Dermis microvascular lymphatic vessel endothelial cell (primary cell): ENCODE data around the gene AFF4. TPM values are rescaled to one million over a fixed set of nuclear protein-coding genes. Genes with fewer than 3 reads are reported as not detected.
A peak's percentile ranks its signal among the peaks of the same experiment; 100 is the strongest.
"Not testable (repeated sequence)": the region's sequence is repeated elsewhere in the genome, so short reads cannot be mapped to it uniquely, and the experiment has no call there.

Experiments
- DNase-seq, 2 donors: peaks; one replicate each; pipeline versions ENCODE4 v3.0.0 to v3.0.0-alpha.2; 2010; ENCODE audit warnings: low read depth in 2 of 2
- total RNA-seq: library from RNA; depleted of rRNA; stranded (reverse); fragments of >200 nt; gene quantifications from 2 replicates; pipeline ENCODE4 v1.2.1, GENCODE V29; 2014

The AFF4 gene, protein sequence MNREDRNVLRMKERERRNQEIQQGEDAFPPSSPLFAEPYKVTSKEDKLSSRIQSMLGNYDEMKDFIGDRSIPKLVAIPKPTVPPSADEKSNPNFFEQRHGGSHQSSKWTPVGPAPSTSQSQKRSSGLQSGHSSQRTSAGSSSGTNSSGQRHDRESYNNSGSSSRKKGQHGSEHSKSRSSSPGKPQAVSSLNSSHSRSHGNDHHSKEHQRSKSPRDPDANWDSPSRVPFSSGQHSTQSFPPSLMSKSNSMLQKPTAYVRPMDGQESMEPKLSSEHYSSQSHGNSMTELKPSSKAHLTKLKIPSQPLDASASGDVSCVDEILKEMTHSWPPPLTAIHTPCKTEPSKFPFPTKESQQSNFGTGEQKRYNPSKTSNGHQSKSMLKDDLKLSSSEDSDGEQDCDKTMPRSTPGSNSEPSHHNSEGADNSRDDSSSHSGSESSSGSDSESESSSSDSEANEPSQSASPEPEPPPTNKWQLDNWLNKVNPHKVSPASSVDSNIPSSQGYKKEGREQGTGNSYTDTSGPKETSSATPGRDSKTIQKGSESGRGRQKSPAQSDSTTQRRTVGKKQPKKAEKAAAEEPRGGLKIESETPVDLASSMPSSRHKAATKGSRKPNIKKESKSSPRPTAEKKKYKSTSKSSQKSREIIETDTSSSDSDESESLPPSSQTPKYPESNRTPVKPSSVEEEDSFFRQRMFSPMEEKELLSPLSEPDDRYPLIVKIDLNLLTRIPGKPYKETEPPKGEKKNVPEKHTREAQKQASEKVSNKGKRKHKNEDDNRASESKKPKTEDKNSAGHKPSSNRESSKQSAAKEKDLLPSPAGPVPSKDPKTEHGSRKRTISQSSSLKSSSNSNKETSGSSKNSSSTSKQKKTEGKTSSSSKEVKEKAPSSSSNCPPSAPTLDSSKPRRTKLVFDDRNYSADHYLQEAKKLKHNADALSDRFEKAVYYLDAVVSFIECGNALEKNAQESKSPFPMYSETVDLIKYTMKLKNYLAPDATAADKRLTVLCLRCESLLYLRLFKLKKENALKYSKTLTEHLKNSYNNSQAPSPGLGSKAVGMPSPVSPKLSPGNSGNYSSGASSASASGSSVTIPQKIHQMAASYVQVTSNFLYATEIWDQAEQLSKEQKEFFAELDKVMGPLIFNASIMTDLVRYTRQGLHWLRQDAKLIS
- total RNA-seq: 19.4 and 26.4 TPM in 2 replicates

GRCh38 chr5:132963171-132964104 lies at the start of gene AFF4:
TSS of gene AFF4 (minus strand) at chr5:132963634. CDS start at chr5:132937189, 26,445 bp downstream.
- DNase-seq: peak; percentile 93 to 98

DNA sequence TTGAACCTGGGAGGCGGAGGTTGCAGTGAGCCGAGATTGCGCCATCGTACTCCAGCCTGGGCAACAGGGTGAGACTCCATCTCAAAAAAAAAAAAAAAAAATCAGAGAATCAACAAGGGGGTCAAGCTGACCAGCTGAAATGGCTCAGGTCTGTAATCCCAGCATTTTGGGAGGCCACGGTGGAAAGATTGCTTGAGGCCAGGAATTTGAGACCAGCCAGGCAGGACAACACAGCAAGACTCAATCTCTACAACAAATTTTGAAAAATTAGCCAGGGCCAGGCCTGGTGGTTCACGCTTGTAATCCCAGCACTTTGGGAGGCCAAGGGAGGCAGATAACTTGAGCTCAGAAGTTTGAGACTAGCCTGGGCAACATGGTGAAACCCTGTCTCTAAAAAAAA lies 45.0 kb upstream of the AFF4 start:
- not testable (repeated sequence) for DNase-seq

DNA sequence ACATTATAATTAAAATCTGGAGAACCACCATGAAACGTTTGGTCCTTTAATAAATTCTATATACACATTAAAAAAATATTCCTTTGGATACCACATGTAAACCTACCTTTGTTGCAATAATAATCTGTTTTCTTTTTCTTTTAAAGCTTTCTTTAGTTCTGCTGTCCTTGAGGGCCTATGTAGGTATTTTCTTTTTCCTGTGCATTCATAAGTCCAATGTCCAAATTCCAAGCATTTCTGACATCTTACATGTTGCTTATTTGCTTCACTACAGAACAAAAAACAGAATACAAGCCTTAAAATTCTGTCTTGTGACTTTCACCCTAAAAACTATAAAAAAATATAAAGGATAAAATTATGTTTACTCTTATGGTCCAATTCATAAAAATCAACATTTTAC lies 43.2 kb upstream of the AFF4 start:
- DNase-seq: no peak

DNA sequence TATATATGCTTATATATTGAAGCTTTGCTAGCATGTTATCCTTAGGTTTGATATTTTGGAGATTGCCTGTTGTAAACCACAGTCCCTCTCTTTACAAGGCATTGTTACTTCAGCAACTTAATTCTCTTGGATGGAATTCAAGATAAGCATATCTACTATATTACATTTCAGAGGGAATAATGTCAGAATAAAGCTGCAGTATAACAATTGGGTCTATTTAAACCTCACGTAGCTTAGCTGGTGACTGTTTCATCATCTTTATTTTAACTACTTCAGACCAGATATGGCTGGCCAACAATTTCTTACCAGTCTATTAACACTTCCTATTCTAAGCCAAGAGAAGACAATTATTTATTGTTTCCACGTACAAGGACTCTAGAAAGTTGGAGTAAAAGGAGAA lies 35.8 kb upstream of the AFF4 start:
- no peak for DNase-seq

- DNase-seq: no peak
These were observed 35.1 kb upstream of the AFF4 start for GRCh38 chr5:132998556-132998955.

GRCh38 chr5:132996307-132996706 lies 32.9 kb upstream of the AFF4 start:
- no peak for DNase-seq

- no peak for DNase-seq
These were observed 24.3 kb upstream of the AFF4 start for GRCh38 chr5:132987531-132988408.

GRCh38 chr5:132982971-132983370 lies 19.5 kb upstream of the AFF4 start:
- not testable (repeated sequence) for DNase-seq

DNA sequence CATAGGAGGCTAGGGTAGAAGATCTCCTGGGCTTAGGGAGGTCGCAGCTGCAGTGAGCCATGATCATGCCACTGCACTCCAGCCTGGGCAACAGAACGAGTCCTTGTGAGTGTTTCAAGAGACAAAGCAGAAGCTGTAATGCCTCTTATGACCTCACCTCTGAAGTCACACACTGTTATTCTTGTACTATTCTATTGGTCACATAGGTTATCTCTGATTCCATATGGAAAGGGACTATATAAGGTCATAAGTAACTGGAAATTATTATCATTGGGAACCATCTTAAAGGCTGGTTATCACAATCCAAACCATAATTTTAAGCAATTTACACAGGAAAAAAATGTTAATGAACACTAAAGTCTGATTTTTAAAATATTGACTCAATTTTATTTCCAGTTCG lies 17.9 kb upstream of the AFF4 start:
- DNase-seq: no peak

- no peak for DNase-seq
These were observed 16.5 kb upstream of the AFF4 start for GRCh38 chr5:132979976-132980375.

- DNase-seq: no peak
These were observed 16.0 kb upstream of the AFF4 start for GRCh38 chr5:132979367-132979940.

DNA sequence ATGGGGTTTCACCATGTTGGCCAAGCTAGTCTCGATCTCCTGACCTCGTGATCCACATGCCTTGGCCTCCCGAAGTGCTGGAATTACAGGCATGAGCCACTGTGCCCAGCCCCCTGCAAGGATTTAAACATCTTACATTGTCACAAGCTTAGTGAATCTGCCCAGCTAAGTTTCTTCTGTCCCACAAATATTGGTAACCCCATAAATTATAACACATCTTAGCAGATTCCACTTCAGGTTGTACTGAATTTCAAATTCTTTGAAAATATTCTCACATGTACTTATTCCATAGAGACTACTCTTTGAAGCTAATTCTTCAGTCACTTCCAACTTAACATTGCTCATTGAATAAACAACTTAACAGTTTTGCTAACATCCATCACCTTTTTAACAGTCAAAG lies 13.4 kb upstream of the AFF4 start:
- no peak for DNase-seq

DNA sequence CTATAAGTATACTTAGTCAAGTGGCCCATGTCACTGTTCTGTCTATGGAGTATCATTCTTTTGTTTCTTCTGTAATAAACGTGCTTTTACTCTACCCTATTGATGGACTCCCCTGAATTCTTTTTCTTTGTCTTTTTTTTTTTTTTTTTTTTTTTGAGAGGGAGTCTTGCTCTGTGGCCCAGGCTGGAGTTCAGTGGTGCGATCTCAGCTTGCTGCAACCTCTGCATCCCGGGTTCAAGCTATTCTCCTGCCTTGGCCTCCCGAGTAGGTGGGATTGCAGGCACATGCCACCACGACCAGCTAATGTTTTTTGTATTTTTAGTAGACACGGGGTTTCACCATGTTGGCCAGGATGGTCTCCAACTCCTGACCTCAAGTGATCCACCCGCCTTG lies 9.0 kb upstream of the AFF4 start:
- DNase-seq: not testable (repeated sequence)

DNA sequence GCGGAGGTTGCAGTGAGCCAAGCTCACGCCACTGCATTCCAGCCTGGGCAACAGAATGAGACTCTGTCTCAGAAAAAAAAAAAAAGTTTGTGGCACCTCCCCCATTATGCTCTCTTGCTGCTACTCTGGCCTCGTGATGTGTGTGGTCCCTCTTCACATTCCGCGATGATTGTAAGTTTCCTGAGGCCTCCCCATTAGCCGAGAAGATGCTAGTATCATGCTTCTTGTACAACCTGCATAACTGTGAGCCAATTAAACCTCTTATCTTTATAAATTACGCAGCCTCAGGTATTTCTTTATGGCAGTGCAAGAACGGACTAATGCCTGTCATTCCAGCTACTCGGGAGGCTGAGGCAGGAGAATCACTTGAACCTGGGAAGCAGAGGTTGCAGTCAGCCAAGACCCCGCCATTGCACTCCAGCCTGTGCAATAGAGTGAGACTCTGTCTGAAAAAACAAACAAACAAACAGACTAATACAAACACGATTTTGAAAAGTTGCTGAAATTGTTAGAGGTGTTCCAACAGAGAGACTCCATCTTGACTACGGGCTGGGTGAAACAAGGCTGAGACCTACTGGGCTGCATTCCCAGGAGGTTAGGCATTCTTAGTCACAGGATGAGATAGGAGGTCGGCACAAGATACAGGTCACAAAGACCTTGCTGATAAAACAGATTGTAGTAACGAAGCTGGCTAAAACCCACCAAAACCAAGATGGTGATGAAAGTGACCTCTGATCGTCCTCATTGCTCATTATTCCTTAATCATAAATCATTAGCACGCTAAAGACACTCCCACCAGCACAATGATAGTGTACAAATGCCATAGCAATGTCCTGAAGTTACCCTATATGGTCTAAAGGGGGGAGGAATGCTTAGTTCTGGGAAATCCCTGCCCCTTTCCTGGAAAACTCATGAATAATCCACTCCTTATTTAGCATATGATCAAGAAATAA lies 8.3 kb upstream of the AFF4 start:
- DNase-seq: no peak

- no peak for DNase-seq
These were observed 1.7 kb upstream of the AFF4 start for GRCh38 chr5:132965120-132965519.

GRCh38 chr5:132962429-132963021 lies 909 bp downstream of the AFF4 start:
- peak; percentile 43 to 70 for DNase-seq

GRCh38 chr5:132961887-132962286 lies 1.5 kb downstream of the AFF4 start:
- DNase-seq: peak in 1 of 2 donors; percentile 47
